Naive thymus-derived CD4-positive, alpha-beta T cell (primary cell): ENCODE measurements around the gene TSPAN3. TPM values are rescaled to one million over a fixed set of nuclear protein-coding genes. Genes with fewer than 3 reads are reported as not detected.

Experiments used
- ATAC-seq: fragments of 150-1000 bp; cut with Tn5 transposase; 2 replicates; pipeline ENCODE4 v1.10.0; 2021; ENCODE audit warnings: mild to moderate bottlenecking, moderate library complexity
- CTCF ChIA-PET: fragments of 350-600 bp; sonication (Branson Sonifier 250); formaldehyde crosslinking; loops from one replicate; lab custom pipeline; 2021; ENCODE audit warnings: antibody characterized with exemption; lab: Charles Lee
- POLR2A ChIA-PET: fragments of 350-600 bp; sonication (Branson Sonifier 250); formaldehyde crosslinking; loops from one replicate; lab custom pipeline; 2021; ENCODE audit warnings: antibody characterized with exemption, inconsistent platforms; lab: Charles Lee
- DNase-seq, 9 donors: peaks; one replicate each; pipeline versions ENCODE4 v3.0.0 to v3.0.0-alpha.2; 2020 to 2022; ENCODE audit warnings: mixed read lengths in 1 of 9
- H3K27ac ChIP-seq: one replicate; pipeline ENCODE4 v1.7.0; 2013; ENCODE audit warnings: mild to moderate bottlenecking, low read depth, low read length, moderate library complexity
- H3K27me3 ChIP-seq, 2 donors: one replicate each; pipeline ENCODE4 v1.7.0; 2013; ENCODE audit warnings: low read length in 2 of 2, mild to moderate bottlenecking in 2 of 2, moderate library complexity in 2 of 2; ENCODE audit not compliant: control insufficient read depth in 2 of 2, insufficient read depth in 2 of 2
- H3K36me3 ChIP-seq, 3 experiments: 1 replicate in 2 of 3; 2 replicates in 1 of 3; pipeline ENCODE4 v1.7.0; 2013; ENCODE audit warnings: low read length in 3 of 3, mild to moderate bottlenecking in 3 of 3, moderate library complexity in 1 of 3; ENCODE audit not compliant: insufficient read depth in 3 of 3, control insufficient read depth in 2 of 3
- H3K4me1 ChIP-seq, 2 donors: one replicate each; pipeline ENCODE4 v1.7.0; 2013; ENCODE audit warnings: low read length in 2 of 2, mild to moderate bottlenecking in 2 of 2, moderate library complexity in 1 of 2; ENCODE audit not compliant: control insufficient read depth in 2 of 2, insufficient read depth in 2 of 2
- H3K4me3 ChIP-seq: 2 replicates; pipeline ENCODE4 v1.7.0; 2013; ENCODE audit warnings: mild to moderate bottlenecking, low read length
- H3K9me3 ChIP-seq, 3 experiments: 1 replicate in 2 of 3; 2 replicates in 1 of 3; pipeline ENCODE4 v1.7.0; 2013; ENCODE audit warnings: low read length in 3 of 3; ENCODE audit not compliant: control insufficient read depth in 2 of 3
- H3K27ac Mint-ChIP-seq, 9 donors: one replicate each; pipeline ENCODE4 v1.8.0; 2020 to 2022; ENCODE audit warnings: mixed read lengths in 9 of 9, mild to moderate bottlenecking in 8 of 9, moderate library complexity in 5 of 9, inconsistent platforms in 2 of 9
- H3K27me3 Mint-ChIP-seq, 5 donors: one replicate each; pipeline ENCODE4 v1.8.0; 2021 to 2022; ENCODE audit warnings: mixed read lengths in 5 of 5, mild to moderate bottlenecking in 1 of 5
- H3K36me3 Mint-ChIP-seq, 5 donors: one replicate each; pipeline ENCODE4 v1.8.0; 2020 to 2022; ENCODE audit warnings: mixed read lengths in 5 of 5, mild to moderate bottlenecking in 3 of 5, inconsistent platforms in 1 of 5
- H3K4me1 Mint-ChIP-seq, 7 donors: one replicate each; pipeline ENCODE4 v1.8.0; 2020 to 2022; ENCODE audit warnings: mixed read lengths in 7 of 7, mild to moderate bottlenecking in 3 of 7, inconsistent platforms in 1 of 7
- H3K4me3 Mint-ChIP-seq, 10 donors: one replicate each; pipeline ENCODE4 v1.8.0; 2020 to 2022; ENCODE audit warnings: mild to moderate bottlenecking in 10 of 10, mixed read lengths in 10 of 10, moderate library complexity in 6 of 10, inconsistent platforms in 2 of 10
- H3K9me3 Mint-ChIP-seq, 11 donors: one replicate each; pipeline ENCODE4 v1.8.0; 2020 to 2022; ENCODE audit warnings: mixed read lengths in 11 of 11, mild to moderate bottlenecking in 4 of 11, inconsistent platforms in 1 of 11, moderate library complexity in 1 of 11
- intact Hi-C, 2 donors: fragments of 100-400 bp; cut with micrococcal nuclease; formaldehyde crosslinking; loops; one replicate each; pipeline ENCODE4 v1.15.1; 2023
- polyA plus RNA-seq, 2 donors: library from polyadenylated mRNA; unstranded; fragments of 300-500 nt; fragmentation: Illumina TruSeq; gene quantifications; one replicate each; pipeline ENCODE4 v1.2.3, GENCODE V29; 2021
- total RNA-seq, 6 experiments: library from RNA in 5 of 6; stranded (reverse) in 5 of 6; gene quantifications; 1 replicate in 5 of 6; 2 replicates in 1 of 6; pipeline ENCODE4 v1.2.3 and lab custom pipeline; 2021 to 2026

TSPAN3 gene
- total and polyA plus RNA-seq, 7 experiments from 2014 or later: 17.5 to 101 (median 24.1) TPM

DNA sequence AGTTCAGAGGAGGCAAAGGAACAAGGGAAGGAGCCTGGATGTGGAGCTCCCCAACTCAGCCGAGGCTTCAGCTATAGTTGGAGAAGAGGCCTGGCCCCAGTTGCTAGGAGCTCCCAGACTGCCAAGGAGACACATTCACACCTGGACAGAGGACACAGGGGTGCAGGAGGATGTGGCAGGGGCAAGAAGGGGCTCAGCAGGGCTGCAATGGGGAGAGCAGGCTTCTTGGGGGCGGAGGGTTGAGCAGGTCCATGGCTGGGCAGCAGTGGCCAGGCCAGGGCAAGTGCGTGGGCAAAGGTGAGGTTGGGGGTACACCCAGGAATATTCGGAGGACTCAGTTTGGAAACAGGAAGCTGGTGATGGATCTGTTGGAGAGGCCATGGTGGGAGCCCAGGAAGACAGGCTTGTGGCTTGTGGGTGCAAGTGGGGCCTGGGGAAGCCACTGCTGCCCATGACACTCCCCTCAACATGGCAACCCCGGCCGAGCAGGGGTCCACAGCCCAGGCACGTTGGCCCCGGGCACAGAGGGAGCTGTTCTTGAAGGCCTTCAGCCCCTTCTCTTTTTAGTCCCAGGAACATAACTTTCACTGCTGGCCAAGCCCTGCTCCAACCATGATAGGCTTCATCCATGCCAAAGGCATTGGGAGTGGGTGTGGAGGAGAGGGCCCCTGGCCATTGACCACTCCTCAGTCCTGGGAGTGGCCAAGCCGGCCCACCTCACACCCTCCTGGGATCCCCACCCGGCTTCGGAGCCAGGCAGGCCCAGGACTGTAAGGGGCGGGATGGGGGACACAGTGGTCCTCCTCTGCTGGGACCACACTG, 33.3 kb downstream of the TSPAN3 start:
- Histone ChIP-seq H3K9me3 (peaks cover 0 to 11% (median 0%) of the 10 kb centered on the region in 3 experiments), H3K36me3 (peaks cover 13 to 50% (median 13%) of the 10 kb centered on the region in 3 experiments), H3K27ac (no peak overlapping the region), H3K4me3 (no peak overlapping the region), H3K27me3 (no peaks in the 10 kb centered on the region), H3K4me1 (no peaks in the 10 kb centered on the region)
- intact Hi-C loops: no loop called here
- peaks cover 0 to 3% (median 0%) of the 10 kb centered on the region in 5 donors for H3K27me3 Mint-ChIP-seq
- ATAC-seq (no peak), DNase-seq (peak in 2 of 9 donors; percentile 11 to 23)
- POLR2A ChIA-PET: interaction anchor here (1.2 kb wide), 1 partner anchor 43 kb away, joined by 4 read pairs; the partner anchor contains the start of gene PSTPIP1
- CTCF ChIA-PET: interaction anchor here (1.1 kb wide), 1 partner anchor 63 kb away, joined by 5 read pairs; no protein-coding TSS in a partner anchor
- H3K36me3 Mint-ChIP-seq: peaks cover 0 to 71% (median 11%) of the 10 kb centered on the region in 5 donors
- peak overlapping the region in 1 of 10 donors; percentile 64 for H3K4me3 Mint-ChIP-seq
- peak overlapping the region; percentile 36 to 88 (median 78) for H3K27ac Mint-ChIP-seq
- peaks cover 0 to 23% (median 12%) of the 10 kb centered on the region in 7 donors for H3K4me1 Mint-ChIP-seq
- peaks cover 0 to 23% (median 4%) of the 10 kb centered on the region in 11 donors for H3K9me3 Mint-ChIP-seq

DNA sequence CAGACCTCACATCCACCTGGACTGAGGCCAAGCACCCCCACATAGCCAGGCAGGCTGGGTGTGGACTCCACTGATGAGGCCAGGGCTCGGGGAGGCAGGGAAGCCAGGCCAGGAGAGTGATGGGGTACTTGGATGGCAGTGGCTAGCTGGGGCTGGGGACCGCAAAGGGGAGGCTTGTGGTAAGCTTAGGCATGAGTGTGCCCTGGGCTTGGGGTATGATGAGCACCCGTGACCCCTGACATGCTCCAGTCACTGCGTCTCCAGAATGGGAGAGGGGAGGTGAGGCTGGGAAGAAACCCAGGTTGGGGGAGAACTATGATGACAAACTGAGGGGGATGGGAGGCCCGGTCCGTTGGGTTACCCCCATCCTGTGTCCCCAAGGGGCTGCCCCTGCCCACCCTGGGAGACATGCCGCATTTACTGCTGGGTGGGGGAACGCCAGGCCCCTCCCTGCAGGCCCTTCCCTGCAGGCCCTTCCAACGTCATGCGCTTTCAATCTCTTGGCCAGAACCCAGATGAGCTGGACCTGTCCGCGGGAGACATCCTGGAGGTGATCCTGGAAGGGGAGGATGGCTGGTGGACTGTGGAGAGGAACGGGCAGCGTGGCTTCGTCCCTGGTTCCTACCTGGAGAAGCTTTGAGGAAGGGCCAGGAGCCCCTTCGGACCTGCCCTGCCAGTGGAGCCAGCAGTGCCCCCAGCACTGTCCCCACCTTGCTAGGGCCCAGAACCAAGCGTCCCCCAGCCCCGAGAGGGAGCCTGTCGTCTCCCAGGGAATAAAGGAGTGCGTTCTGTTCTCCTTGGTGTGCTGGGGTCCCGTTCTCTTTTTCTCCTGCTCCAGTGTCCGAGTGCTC, 34.1 kb downstream of the TSPAN3 start:
- CTCF ChIA-PET: no interaction called here
- ATAC-seq: no peak
- no peak overlapping the region for H3K27ac ChIP-seq

DNA sequence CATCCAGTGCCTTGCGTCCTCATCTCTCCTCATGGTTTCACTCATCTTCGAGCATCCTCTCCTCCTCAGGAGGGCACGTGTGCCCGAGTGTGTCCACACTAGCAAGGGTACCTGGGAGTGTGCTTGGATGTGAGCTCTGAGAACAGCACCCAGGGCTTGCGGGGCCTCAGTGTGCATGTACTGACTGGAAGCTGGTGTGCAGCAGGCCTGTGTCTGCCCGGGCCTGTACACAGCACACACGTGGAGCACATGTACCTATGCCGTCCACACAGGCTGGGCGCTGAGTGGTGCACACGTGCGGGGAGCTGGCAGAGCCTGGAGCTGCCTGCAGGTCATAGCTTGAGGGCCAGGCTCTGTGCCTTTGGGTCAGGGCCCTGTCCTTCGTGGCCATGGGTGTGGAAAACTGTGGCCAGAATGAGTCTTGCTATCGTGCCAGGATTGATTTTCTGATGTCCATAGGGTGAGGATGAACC, 34.9 kb downstream of the TSPAN3 start:
- peak overlapping the region in 5 of 9 donors; percentile 68 to 85 (median 77) for H3K27ac Mint-ChIP-seq
- H3K9me3 Mint-ChIP-seq: peaks cover 0 to 22% (median 4%) of the 10 kb centered on the region in 11 donors
- peak overlapping the region in 2 of 10 donors; percentile 4 to 16 for H3K4me3 Mint-ChIP-seq
- Histone ChIP-seq H3K27me3 (no peaks in the 10 kb centered on the region), H3K36me3 (peaks cover 13 to 66% (median 13%) of the 10 kb centered on the region in 3 experiments), H3K4me1 (no peaks in the 10 kb centered on the region), H3K4me3 (no peak overlapping the region), H3K27ac (peak overlapping the region; percentile 25), H3K9me3 (peaks cover 0 to 3% (median 0%) of the 10 kb centered on the region in 3 experiments)
- CTCF ChIA-PET: interaction anchor here (0.5 kb wide), 1 partner anchor 503 kb away, joined by 3 read pairs; no protein-coding TSS in a partner anchor
- ATAC-seq (no peak), DNase-seq (no peak)
- intact Hi-C loops: no loop called here
- H3K4me1 Mint-ChIP-seq: peaks cover 4 to 18% (median 8%) of the 10 kb centered on the region in 7 donors
- H3K36me3 Mint-ChIP-seq: peaks cover 0 to 78% (median 11%) of the 10 kb centered on the region in 5 donors
- POLR2A ChIA-PET: interaction anchor here (0.8 to 1.2 kb wide), 2 partner anchors 24 to 41 kb away, joined by 3 to 4 read pairs; partner anchors contain the start of gene PSTPIP1
- peaks cover 0 to 3% (median 0%) of the 10 kb centered on the region in 5 donors for H3K27me3 Mint-ChIP-seq

More for the DNA sequence above, 34.1 kb downstream of the TSPAN3 start:
- POLR2A ChIA-PET: interaction anchor here (1.2 kb wide), 1 partner anchor 42 kb away, joined by 4 read pairs; the partner anchor contains the start of gene PSTPIP1
- H3K4me3 Mint-ChIP-seq: peak overlapping the region in 2 of 10 donors; percentile 12 to 16
- peak overlapping the region in 8 of 9 donors; percentile 48 to 88 (median 78) for H3K27ac Mint-ChIP-seq
- Histone ChIP-seq H3K9me3 (peaks cover 0 to 5% (median 0%) of the 10 kb centered on the region in 3 experiments), H3K4me3 (no peak overlapping the region), H3K4me1 (no peaks in the 10 kb centered on the region), H3K36me3 (peaks cover 13 to 58% (median 13%) of the 10 kb centered on the region in 3 experiments), H3K27me3 (no peaks in the 10 kb centered on the region)
- peaks cover 0 to 76% (median 11%) of the 10 kb centered on the region in 5 donors for H3K36me3 Mint-ChIP-seq
- peaks cover 0 to 23% (median 4%) of the 10 kb centered on the region in 11 donors for H3K9me3 Mint-ChIP-seq
- DNase-seq: no peak
- H3K4me1 Mint-ChIP-seq: peaks cover 2 to 17% (median 8%) of the 10 kb centered on the region in 7 donors
- peaks cover 0 to 3% (median 0%) of the 10 kb centered on the region in 5 donors for H3K27me3 Mint-ChIP-seq
- intact Hi-C loops: no loop called here

DNA sequence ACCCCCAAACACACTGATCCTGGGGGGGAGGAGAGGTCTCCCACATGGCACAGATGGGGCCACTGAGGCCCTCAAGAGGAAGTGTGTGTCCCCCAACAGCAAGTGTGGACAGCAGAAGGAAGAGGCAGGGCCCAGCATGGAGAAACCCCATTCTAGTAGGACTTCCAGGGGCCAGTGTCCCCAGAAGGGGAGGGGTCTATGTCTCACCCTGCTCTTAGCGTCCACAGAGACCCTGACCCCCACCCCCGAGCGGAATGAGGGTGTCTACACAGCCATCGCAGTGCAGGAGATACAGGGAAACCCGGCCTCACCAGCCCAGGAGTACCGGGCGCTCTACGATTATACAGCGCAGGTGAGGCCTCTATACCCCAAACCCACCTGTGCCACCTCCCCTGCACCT, 35.3 kb downstream of the TSPAN3 start:
- peak overlapping the region; percentile 25 for H3K27ac ChIP-seq

DNA sequence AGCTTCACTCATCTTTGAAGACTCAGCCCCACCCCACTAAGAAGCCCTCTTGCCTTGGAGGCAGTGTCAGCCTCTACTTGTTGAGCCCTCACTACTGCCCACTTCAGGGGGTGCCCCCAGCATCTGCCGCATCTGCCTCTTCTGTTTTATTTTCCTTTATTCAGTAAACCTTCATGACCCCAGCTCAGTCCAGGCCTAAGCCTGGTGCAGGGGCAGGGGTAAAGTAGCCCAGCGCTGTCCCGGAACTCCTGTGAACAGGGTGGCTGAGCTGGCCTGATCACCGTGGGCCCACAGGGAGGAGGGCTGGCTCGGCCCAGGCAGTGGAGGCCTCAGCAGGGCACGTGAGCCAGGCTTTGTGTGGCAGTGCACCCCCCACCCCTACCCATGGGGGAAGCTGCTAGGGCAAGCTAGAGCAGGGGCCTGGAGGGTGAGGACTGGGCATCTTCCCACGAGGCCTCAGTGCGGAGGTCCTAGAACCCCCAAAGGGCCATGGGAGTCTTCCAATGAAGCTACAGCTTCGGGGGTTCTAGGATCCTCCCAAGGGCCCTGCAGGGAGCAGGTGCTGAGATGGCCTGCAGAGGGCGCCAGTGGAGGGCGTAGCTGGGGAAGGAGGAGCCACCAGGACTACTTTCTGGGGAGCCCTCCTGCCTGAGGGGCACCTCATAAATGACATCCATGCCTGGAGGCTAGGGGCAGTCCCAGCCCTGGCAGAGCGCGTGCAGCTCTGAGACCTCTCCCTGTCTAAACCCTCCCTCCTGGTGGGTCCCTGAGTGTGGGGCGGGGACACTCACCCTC, 36.0 kb downstream of the TSPAN3 start:
- Mint-ChIP-seq H3K27ac (peak overlapping the region in 8 of 9 donors; percentile 19 to 82 (median 60)), H3K9me3 (peaks cover 0 to 17% (median 0%) of the 10 kb centered on the region in 11 donors), H3K4me1 (peaks cover 0 to 16% (median 8%) of the 10 kb centered on the region in 7 donors), H3K4me3 (no peak overlapping the region), H3K27me3 (peaks cover 0 to 3% (median 0%) of the 10 kb centered on the region in 5 donors), H3K36me3 (peaks cover 0 to 71% (median 11%) of the 10 kb centered on the region in 5 donors)
- no peaks in the 10 kb centered on the region for H3K4me1 ChIP-seq
- intact Hi-C loops: no loop called here
- H3K9me3 ChIP-seq: peaks cover 0 to 3% (median 0%) of the 10 kb centered on the region in 3 experiments
- no peaks in the 10 kb centered on the region for H3K27me3 ChIP-seq
- peak overlapping the region; percentile 39 for H3K27ac ChIP-seq
- no peak overlapping the region for H3K4me3 ChIP-seq
- ChIA-PET CTCF (interaction anchor here (0.9 to 1.2 kb wide), 3 partner anchors 10 to 37 kb away, joined by 3 to 4 read pairs (median 4); no protein-coding TSS in a partner anchor), POLR2A (interaction anchor here (1.0 kb wide), 1 partner anchor 39 kb away, joined by 3 read pairs; no protein-coding TSS in a partner anchor)
- H3K36me3 ChIP-seq: peaks cover 13 to 77% (median 13%) of the 10 kb centered on the region in 3 experiments
- DNase-seq (peak in 7 of 9 donors; percentile 20 to 45 (median 33)), ATAC-seq (peak; percentile 55)

More for the DNA sequence above, 35.3 kb downstream of the TSPAN3 start:
- Histone ChIP-seq H3K27me3 (no peaks in the 10 kb centered on the region), H3K9me3 (peaks cover 0 to 3% (median 0%) of the 10 kb centered on the region in 3 experiments), H3K4me1 (no peaks in the 10 kb centered on the region), H3K36me3 (peaks cover 13 to 70% (median 13%) of the 10 kb centered on the region in 3 experiments), H3K4me3 (no peak overlapping the region)
- Mint-ChIP-seq H3K36me3 (peaks cover 0 to 74% (median 11%) of the 10 kb centered on the region in 5 donors), H3K27me3 (peaks cover 0 to 3% (median 0%) of the 10 kb centered on the region in 5 donors), H3K27ac (peak overlapping the region in 4 of 9 donors; percentile 30 to 85 (median 68)), H3K4me3 (peak overlapping the region in 1 of 10 donors; percentile 4), H3K4me1 (peaks cover 1 to 16% (median 8%) of the 10 kb centered on the region in 7 donors), H3K9me3 (peaks cover 0 to 18% (median under 1%) of the 10 kb centered on the region in 11 donors)
- ChIA-PET POLR2A (interaction anchor here (0.8 kb wide), 1 partner anchor 24 kb away, joined by 3 read pairs; no protein-coding TSS in a partner anchor), CTCF (interaction anchor here (0.5 to 1.1 kb wide), 2 partner anchors 11 to 504 kb away, joined by 3 to 4 read pairs; no protein-coding TSS in a partner anchor)
- DNase-seq (no peak), ATAC-seq (no peak)
- intact Hi-C loops: no loop called here
